Thyroid gland (tissue), 4 donors: ENCODE results near the gene PIAS4. TPM values are rescaled to one million over a fixed set of nuclear protein-coding genes. Genes with fewer than 3 reads are reported as not detected.
A peak's percentile ranks its signal among the peaks of the same experiment; 100 is the strongest.

Source experiments
- DNase-seq, 2 donors: peaks; one replicate each; pipeline ENCODE4 v3.0.0-alpha.2; 2019
- H3K27ac ChIP-seq, 3 donors: fragments of 200-600 bp; sonication (generic); 1 replicate in 2 of 3; 2 replicates in 1 of 3; pipeline ENCODE4 v1.5.1; 2016 to 2019; ENCODE audit warnings: mild to moderate bottlenecking in 1 of 3, moderate library complexity in 1 of 3
- H3K27me3 ChIP-seq: fragments of 200-600 bp; sonication (generic); one replicate; pipeline ENCODE4 v1.5.1; 2019
- H3K36me3 ChIP-seq, 2 donors: fragments of 200-600 bp; sonication (generic); one replicate each; pipeline ENCODE4 v1.5.1; 2016 to 2019
- H3K4me1 ChIP-seq, 2 donors: fragments of 200-600 bp; sonication (generic); one replicate each; pipeline ENCODE4 v1.5.1; 2017 to 2019
- H3K4me3 ChIP-seq, 3 donors: fragments of 200-600 bp; sonication (generic); replicated peaks in 1 of 3; 1 replicate in 2 of 3; 2 replicates in 1 of 3; pipeline ENCODE4 v1.5.1; 2016; ENCODE audit warnings: mild to moderate bottlenecking in 1 of 3
- H3K9me3 ChIP-seq: fragments of 200-600 bp; sonication (generic); one replicate; pipeline ENCODE4 v1.5.1; 2017
- POLR2A ChIP-seq, 2 donors: fragments of 450-650 bp; IDR thresholded peaks; one replicate each; pipeline ENCODE4 v1.6.1; 2017; ENCODE audit warnings: antibody characterized with exemption in 2 of 2, mild to moderate bottlenecking in 2 of 2, moderate library complexity in 1 of 2
- WGBS, 2 donors: methylation state at CpG; one replicate each; pipeline ENCODE4 v1.1.5; 2017; 5-methylcytosine and 5-hydroxymethylcytosine counted together
- intact Hi-C: fragments of 100-400 bp; cut with DNase I; formaldehyde crosslinking; loops from one replicate; pipeline ENCODE4 v1.15.1; 2023
- total RNA-seq, 4 donors: library from RNA; depleted of rRNA; stranded (reverse); fragments of >200 nt; gene quantifications; one replicate each; pipeline ENCODE4 v1.2.3, GENCODE V29; 2016
- TF ChIP-seq, protein P1 (sequence below), 6 experiments: fragments of 200-600 bp in 3 of 6; fragments of 450-650 bp in 3 of 6; sonication (generic) in 3 of 6; IDR thresholded peaks; one replicate each; pipeline ENCODE4 v1.5.1; 2016 to 2019; ENCODE audit warnings: antibody characterized with exemption in 6 of 6, mild to moderate bottlenecking in 2 of 6, inconsistent platforms in 1 of 6, moderate library complexity in 1 of 6

PIAS4 gene
- total RNA-seq, 4 donors from 2014 or later, result 14.7 to 32.3 (median 16.0) TPM

DNA sequence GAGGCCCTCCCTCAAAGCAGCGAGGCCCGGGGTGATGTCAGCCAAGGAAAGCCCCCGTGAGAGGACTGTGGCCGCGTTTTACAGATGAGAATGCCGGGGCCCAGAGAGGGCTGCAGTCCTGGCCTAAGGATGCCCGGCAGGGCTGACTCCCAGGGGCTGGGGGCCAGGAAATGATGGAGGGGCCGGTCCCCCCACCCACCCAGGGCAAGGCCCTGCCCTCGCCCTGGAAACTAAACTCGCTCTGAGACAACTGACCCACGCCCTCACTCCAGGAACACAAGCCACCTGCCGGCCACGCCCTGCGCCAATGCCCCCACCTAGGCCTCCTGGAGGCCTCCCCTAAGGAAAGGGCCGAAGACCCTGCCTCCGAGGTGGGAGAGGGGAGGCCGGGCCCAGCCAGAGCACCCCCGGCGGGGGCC lies 51.9 kb downstream of the PIAS4 start:
- no peak for TF ChIP-seq POLR2A (IDR thresholded peaks at IDR 0.05)
- TF ChIP-seq, protein P1, sequence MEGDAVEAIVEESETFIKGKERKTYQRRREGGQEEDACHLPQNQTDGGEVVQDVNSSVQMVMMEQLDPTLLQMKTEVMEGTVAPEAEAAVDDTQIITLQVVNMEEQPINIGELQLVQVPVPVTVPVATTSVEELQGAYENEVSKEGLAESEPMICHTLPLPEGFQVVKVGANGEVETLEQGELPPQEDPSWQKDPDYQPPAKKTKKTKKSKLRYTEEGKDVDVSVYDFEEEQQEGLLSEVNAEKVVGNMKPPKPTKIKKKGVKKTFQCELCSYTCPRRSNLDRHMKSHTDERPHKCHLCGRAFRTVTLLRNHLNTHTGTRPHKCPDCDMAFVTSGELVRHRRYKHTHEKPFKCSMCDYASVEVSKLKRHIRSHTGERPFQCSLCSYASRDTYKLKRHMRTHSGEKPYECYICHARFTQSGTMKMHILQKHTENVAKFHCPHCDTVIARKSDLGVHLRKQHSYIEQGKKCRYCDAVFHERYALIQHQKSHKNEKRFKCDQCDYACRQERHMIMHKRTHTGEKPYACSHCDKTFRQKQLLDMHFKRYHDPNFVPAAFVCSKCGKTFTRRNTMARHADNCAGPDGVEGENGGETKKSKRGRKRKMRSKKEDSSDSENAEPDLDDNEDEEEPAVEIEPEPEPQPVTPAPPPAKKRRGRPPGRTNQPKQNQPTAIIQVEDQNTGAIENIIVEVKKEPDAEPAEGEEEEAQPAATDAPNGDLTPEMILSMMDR (IDR thresholded peaks at IDR 0.05), result no peak
- WGBS, 2 donors, result 74% methylated on average over 5 of the region's 19 CpGs; no CpG with 5 or more reads in 1 of the 2 donors
- Histone ChIP-seq H3K4me3 (peak overlapping the region in 1 of 3 donors; percentile 14), H3K9me3 (no peaks in the 10 kb centered on the region), H3K27ac (peak overlapping the region; percentile 60 to 98 (median 89)), H3K4me1 (peaks cover 54 to 64% of the 10 kb centered on the region in 2 donors), H3K27me3 (no peaks in the 10 kb centered on the region), H3K36me3 (peaks cover 7 to 10% of the 10 kb centered on the region in 2 donors)
- intact Hi-C loops, result no loop called here
- no peak for DNase-seq

DNA sequence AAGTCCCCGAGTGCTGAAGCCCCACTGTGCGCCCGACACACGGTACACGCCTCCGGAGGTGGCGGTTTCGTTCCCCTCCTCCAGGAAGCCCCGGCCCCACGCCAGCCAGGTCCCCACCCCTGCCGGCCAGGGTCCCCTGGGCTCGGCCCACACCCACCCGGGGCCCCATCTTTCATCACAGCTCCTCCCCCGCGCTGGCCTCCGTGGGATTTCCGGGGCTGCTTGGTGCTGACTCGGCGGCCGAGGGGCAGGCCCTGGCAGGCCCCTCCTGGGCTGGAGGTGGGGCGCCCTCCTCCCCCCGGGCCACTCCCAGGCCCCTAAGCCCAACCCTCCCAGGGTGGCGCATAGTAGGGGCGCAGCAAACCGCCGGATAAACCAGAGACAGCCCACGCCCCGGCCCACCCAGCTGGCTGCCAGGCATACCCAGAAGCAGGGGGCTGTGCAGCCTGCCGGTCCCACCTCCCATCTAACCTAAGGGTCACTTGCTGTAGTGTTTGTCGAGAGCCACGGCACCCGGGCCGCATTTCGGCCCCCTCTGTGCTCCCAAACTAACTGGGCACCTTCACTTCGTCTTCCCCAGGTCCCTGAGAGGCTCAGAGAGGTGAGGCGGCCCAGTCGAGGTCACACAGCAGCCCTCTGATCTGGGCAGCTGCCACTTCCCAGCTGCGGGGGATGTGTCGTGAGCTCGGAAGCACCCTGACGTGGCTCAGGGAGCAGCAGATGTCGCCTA lies 52.5 kb downstream of the PIAS4 start:
- H3K36me3 ChIP-seq, result peaks cover under 1 to 4% of the 10 kb centered on the region in 2 donors
- H3K27ac ChIP-seq, result peak overlapping the region; percentile 60 to 98 (median 89)
- intact Hi-C loops, result no loop called here
- 71 to 84% methylated on average over 10 to 33 of the region's 42 CpGs for WGBS, 2 donors
- no peaks in the 10 kb centered on the region for H3K27me3 ChIP-seq
- TF ChIP-seq, protein P1 (IDR thresholded peaks at IDR 0.05), result no peak
- no peak for TF ChIP-seq POLR2A (IDR thresholded peaks at IDR 0.05)
- no peaks in the 10 kb centered on the region for H3K9me3 ChIP-seq
- H3K4me1 ChIP-seq, result peaks cover 54 to 64% of the 10 kb centered on the region in 2 donors
- DNase-seq, result no peak
- H3K4me3 ChIP-seq, result peak overlapping the region in 1 of 3 donors; percentile 14

DNA sequence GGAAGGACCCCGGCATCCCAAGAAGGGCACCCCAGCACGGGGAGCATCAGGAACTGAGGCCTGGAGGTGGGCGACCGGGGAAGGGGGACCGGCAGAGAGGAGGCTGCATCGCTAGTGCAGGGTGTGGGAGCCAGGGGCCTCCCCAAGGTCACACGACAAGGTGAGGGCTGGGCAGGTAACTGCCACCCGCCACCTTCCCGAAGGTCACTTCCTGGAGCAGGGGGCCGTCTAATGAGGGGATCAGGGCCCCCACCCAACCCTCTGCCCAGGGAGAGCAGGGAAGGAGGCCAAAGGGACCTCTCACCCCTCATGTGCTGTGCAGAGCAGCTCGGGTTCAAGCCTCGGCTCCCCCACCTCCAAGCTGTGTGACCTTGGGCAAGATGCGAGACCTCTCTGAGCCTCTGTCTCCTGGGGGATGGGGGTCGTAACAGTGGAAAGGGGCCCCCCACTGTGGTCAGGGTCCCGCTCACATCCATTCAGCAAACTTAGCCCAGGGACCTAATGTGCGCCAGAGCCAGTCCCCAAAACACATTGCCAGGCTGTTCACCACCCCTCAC lies 53.2 kb downstream of the PIAS4 start:
- Histone ChIP-seq H3K36me3 (no peaks in the 10 kb centered on the region), H3K27ac (peak overlapping the region; percentile 60 to 98 (median 89)), H3K9me3 (no peaks in the 10 kb centered on the region), H3K4me1 (peaks cover 54 to 64% of the 10 kb centered on the region in 2 donors), H3K27me3 (no peaks in the 10 kb centered on the region), H3K4me3 (peak overlapping the region in 1 of 3 donors; percentile 29)
- DNase-seq, result no peak
- intact Hi-C loops, result no loop called here
- WGBS, 2 donors, result 79 to 95% methylated on average over 11 to 15 of the region's 16 CpGs
- TF ChIP-seq POLR2A (IDR thresholded peaks at IDR 0.05), result no peak

DNA sequence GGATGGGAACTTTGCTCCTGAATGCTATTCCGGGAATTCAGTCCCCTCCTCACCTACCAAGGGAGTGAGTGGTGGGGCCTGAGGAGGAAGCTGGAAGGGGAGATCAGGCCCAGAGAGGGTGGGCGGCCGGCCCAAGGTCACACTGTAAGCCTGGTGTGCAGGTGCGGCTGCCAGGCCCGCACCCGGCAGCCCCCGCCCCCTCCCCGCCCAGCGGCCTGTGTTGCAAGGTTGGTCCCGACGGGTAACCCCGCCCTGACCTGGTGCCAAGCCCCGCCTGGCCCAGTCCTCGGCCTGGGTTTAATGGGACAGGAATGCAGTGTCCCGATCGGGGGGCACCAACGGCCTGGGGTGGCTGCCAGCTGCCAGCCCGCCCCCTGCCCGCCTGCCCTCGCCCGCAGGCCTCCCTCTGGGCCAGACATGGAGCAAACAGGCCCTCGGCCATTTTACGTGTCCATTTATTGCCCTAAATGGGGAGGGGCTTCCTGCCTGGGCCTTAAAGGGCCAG lies 53.7 kb downstream of the PIAS4 start:
- Histone ChIP-seq H3K36me3 (no peaks in the 10 kb centered on the region), H3K9me3 (no peaks in the 10 kb centered on the region), H3K4me3 (peak overlapping the region in 1 of 3 donors; percentile 29), H3K27ac (peak overlapping the region; percentile 60 to 98 (median 89)), H3K4me1 (peaks cover 54 to 64% of the 10 kb centered on the region in 2 donors), H3K27me3 (no peaks in the 10 kb centered on the region)
- intact Hi-C loops, result no loop called here
- peak; percentile 89 to 90 for DNase-seq
- 8 to 25% methylated on average over 6 to 8 of the region's 23 CpGs for WGBS, 2 donors
- TF ChIP-seq, protein P1 (IDR thresholded peaks at IDR 0.05), result no peak
- peak in 1 of 2 donors; percentile 20 for TF ChIP-seq POLR2A (IDR thresholded peaks at IDR 0.05)

DNA sequence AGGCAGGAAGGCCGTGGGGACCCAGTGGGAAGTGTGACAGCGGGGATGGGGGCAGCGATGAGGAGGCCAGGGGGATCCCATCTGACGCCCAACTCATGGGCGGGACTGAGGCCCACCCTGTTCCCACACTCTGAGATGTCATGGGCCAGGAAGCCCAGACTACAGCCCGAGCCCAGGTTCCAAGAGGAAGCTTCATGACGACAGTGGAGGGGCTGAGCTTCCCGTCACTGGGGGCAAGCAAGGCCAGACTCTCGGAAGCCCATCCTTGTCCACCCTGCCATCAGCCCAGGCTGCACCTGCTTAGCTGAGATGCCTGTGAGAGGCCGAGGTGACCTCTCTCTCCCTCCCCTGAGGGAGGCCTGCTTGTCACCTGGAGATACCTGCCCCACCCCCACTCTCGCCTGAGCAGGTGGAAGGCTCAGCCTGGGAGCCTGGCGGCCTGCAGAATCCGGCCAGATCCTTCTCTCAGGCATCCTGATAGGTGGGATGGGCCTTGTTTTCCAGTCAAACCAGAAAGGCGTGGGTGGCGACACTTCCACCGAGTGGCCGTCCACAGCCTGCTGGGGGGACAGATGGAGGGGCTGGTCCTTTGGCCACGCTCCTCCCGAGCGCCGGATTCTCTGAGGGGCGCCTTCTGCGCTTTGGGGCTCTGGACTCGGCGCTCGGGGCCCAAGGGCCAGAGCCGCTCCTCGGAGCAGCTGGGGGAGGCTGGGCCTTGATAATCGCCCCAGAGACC lies 54.3 kb downstream of the PIAS4 start:
- TF ChIP-seq POLR2A (IDR thresholded peaks at IDR 0.05), result no peak
- TF ChIP-seq, protein P1 (IDR thresholded peaks at IDR 0.05), result no peak
- intact Hi-C loops, result no loop called here
- Histone ChIP-seq H3K4me1 (peaks cover 54 to 64% of the 10 kb centered on the region in 2 donors), H3K9me3 (no peaks in the 10 kb centered on the region), H3K4me3 (peak overlapping the region in 1 of 3 donors; percentile 29), H3K27ac (peak overlapping the region; percentile 60 to 98 (median 89)), H3K27me3 (no peaks in the 10 kb centered on the region), H3K36me3 (no peaks in the 10 kb centered on the region)
- DNase-seq, result peak; percentile 65 to 74
- WGBS, 2 donors, result 59 to 67% methylated on average over 25 to 26 of the region's 29 CpGs
